K562 (cell line): ENCODE measurements around the gene CPLX3. TPM values are rescaled to one million over a fixed set of nuclear protein-coding genes. Genes with fewer than 3 reads are reported as not detected.

Source experiments
- ATF7 ChIP-seq: fragments of 450-650 bp; IDR thresholded peaks from 2 replicates; pipeline ENCODE4 v1.7.1; 2014; ENCODE audit warnings: mild to moderate bottlenecking, moderate library complexity
- CTBP1 ChIP-seq: fragments of 450-650 bp; IDR thresholded peaks from 2 replicates; pipeline ENCODE4 v1.6.1; 2016; ENCODE audit warnings: borderline replicate concordance
- ELK1 ChIP-seq: sonication (generic); formaldehyde crosslinking; IDR thresholded peaks from 2 replicates; pipeline ENCODE4 v1.8.1; 2022; ENCODE audit warnings: missing genetic modification reagents
- HDAC6 ChIP-seq: IDR thresholded peaks from 2 replicates; pipeline ENCODE4 v1.6.1; 2012; ENCODE audit warnings: low read depth, mild to moderate bottlenecking, control low read depth, inconsistent platforms, low read length, moderate library complexity
- HMBOX1 ChIP-seq: sonication (generic); IDR thresholded peaks from 2 replicates; pipeline ENCODE4 v1.6.1; 2016
- HMGXB4 ChIP-seq: sonication (generic); formaldehyde crosslinking; IDR thresholded peaks from 2 replicates; pipeline ENCODE4 v1.8.1; 2023; ENCODE audit warnings: mild to moderate bottlenecking, missing genetic modification reagents
- HSF4 ChIP-seq: fragments of 250-450 bp; sonication (Bioruptor Pico); IDR thresholded peaks from 2 replicates; pipeline ENCODE4 v2.1.2; 2022; ENCODE audit warnings: mild to moderate bottlenecking, moderate library complexity, borderline replicate concordance
- KLF6 ChIP-seq: fragments of 250-450 bp; sonication (Bioruptor Pico); IDR thresholded peaks from 2 replicates; pipeline ENCODE4 v1.4.0; 2020; ENCODE audit warnings: mild to moderate bottlenecking, moderate library complexity, borderline replicate concordance
- POLR2B ChIP-seq: fragments of 450-650 bp; IDR thresholded peaks from 2 replicates; pipeline ENCODE4 v1.6.1; 2018; ENCODE audit warnings: low read depth; ENCODE audit not compliant: partially characterized antibody
- PYGO2 ChIP-seq: fragments of 450-650 bp; IDR thresholded peaks from 2 replicates; pipeline ENCODE4 v1.6.1; 2016; ENCODE audit warnings: mild to moderate bottlenecking, missing genetic modification characterization, moderate library complexity, missing compliant biosample characterization
- RCOR1 ChIP-seq, 2 experiments: IDR thresholded peaks; 2 replicates each; pipeline ENCODE4 v1.6.1; 2012; ENCODE audit warnings: low read depth in 2 of 2, low read length in 2 of 2, borderline replicate concordance in 1 of 2, improper control_type of control experiment in 1 of 2
- RFX1 ChIP-seq: fragments of 450-650 bp; IDR thresholded peaks from 2 replicates; pipeline ENCODE4 v1.6.1; 2016; ENCODE audit warnings: mild to moderate bottlenecking, moderate library complexity
- SLC30A9 ChIP-seq: fragments of 250-450 bp; sonication (Bioruptor Pico); IDR thresholded peaks from 2 replicates; pipeline ENCODE4 v1.8.0; 2022; ENCODE audit warnings: mild to moderate bottlenecking, moderate library complexity
- TBL1XR1 ChIP-seq, 2 experiments: IDR thresholded peaks; 2 replicates each; pipeline ENCODE4 v1.6.1; 2012; ENCODE audit warnings: improper control_type of control experiment in 2 of 2, low read length in 2 of 2, mild to moderate bottlenecking in 1 of 2
- U2AF2 ChIP-seq: fragments of 200-400 bp; formaldehyde crosslinking; optimal IDR thresholded peaks from 2 replicates; pipeline ENCODE3; 2017; ENCODE audit warnings: low read depth, mild to moderate bottlenecking, low read length
- ZFP91 ChIP-seq: sonication (generic); formaldehyde crosslinking; IDR thresholded peaks from 2 replicates; pipeline ENCODE4 v1.8.0; 2022; ENCODE audit warnings: mild to moderate bottlenecking, missing genetic modification reagents
- ZNF24 ChIP-seq: fragments of 450-650 bp; IDR thresholded peaks from 2 replicates; pipeline ENCODE4 v1.6.1; 2016
- ZNF592 ChIP-seq: fragments of 450-650 bp; IDR thresholded peaks from 2 replicates; pipeline ENCODE4 v1.6.1; 2017; ENCODE audit warnings: antibody characterized with exemption, mild to moderate bottlenecking
- polyA plus RNA-seq, 8 experiments: library from polyadenylated mRNA; depleted of rRNA in 4 of 8; stranded (reverse) in 5 of 8; unstranded in 3 of 8; fragments of >200 nt; fragmentation: Nextera tagmentation in 2 of 8; fragmentation: Illumina TruSeq in 1 of 8; extraction: Ambion mirVana in 2 of 8; extraction: Trizol in 1 of 8; gene quantifications; 2 replicates each; pipeline versions ENCODE4 v1.2.1 to v1.2.3, GENCODE V29; 2011 to 2014; ENCODE audit warnings: inconsistent platforms in 1 of 8, missing spikeins in 1 of 8
- total RNA-seq, 7 experiments: library from RNA; depleted of rRNA in 6 of 7; stranded (reverse); fragments of >200 nt in 6 of 7; fragmentation: Illumina TruSeq in 2 of 7; extraction: Trizol in 2 of 7; gene quantifications; 2 replicates each; pipeline versions ENCODE4 v1.2.1 to v1.2.3, GENCODE V29; 2011 to 2021; ENCODE audit warnings: low replicate concordance in 1 of 7

CPLX3 gene
- total and polyA plus RNA-seq, 9 of the 15 experiments (the other 6 are each of a cell fraction or from before 2014, with no cell fraction given): not detected

GRCh38 chr15:74787251-74788041 is 39.0 kb upstream of the CPLX3 start (continued):
- no peak for TF ChIP-seq PYGO2 (tag)
- TF ChIP-seq ZNF592: no peak
- no peak for TF ChIP-seq ZNF24
- no peak for TF ChIP-seq POLR2B
- no peak for TF ChIP-seq ZFP91
- no peak for TF ChIP-seq SLC30A9 (CRISPR knock-in tag)
- no peak for TF ChIP-seq RFX1
- TF ChIP-seq TBL1XR1 (IDR thresholded peaks at IDR 0.05; ENCODE audit: low read length in 2 of 2): no peak
- TF ChIP-seq ELK1 (CRISPR knock-in tag): no peak
- no peak for TF ChIP-seq HMBOX1
- peak; percentile 86 for TF ChIP-seq CTBP1
- no peak for TF ChIP-seq HDAC6
- no peak for TF ChIP-seq ATF7
- TF ChIP-seq RCOR1 (IDR thresholded peaks at IDR 0.05; ENCODE audit: borderline replicate concordance in 1 of 2, low read depth in 2 of 2, low read length in 2 of 2): peak in 1 of 2 experiments; percentile 89; a peak in 2 of 4 replicates
- no peak for TF ChIP-seq U2AF2
- TF ChIP-seq HSF4 (CRISPR knock-in tag): no peak
- no peak for TF ChIP-seq KLF6
- TF ChIP-seq HMGXB4 (CRISPR knock-in tag): no peak
